GM23338 (cell line): ENCODE measurements around the gene GMEB2. TPM values are rescaled to one million over a fixed set of nuclear protein-coding genes. Genes with fewer than 3 reads are reported as not detected.

ENCODE experiments used
- ATAC-seq: fragments of 200-7000 bp; cut with Tn5 transposase; 3 replicates; pipeline ENCODE4 v1.9.1; 2020
- DNase-seq: peaks from one replicate; pipeline ENCODE4 v3.0.0-alpha.2; 2015; ENCODE audit warnings: low spot score
- H2AFZ ChIP-seq: fragments of 200-600 bp; sonication (generic); 2 replicates; pipeline ENCODE4 v1.8.0; 2016; ENCODE audit warnings: antibody characterized with exemption, mild to moderate bottlenecking, moderate library complexity
- H3F3A ChIP-seq: fragments of 200-600 bp; sonication (generic); replicated peaks from 2 replicates; pipeline ENCODE4 v1.8.0; 2017; ENCODE audit warnings: antibody characterized with exemption, mixed run types, low read depth
- H3K27ac ChIP-seq: fragments of 200-600 bp; sonication (generic); 2 replicates; pipeline ENCODE4 v1.6.1; 2016; ENCODE audit warnings: low read depth
- H3K27me3 ChIP-seq: fragments of 200-600 bp; sonication (generic); 2 replicates; pipeline ENCODE4 v1.8.0; 2016; ENCODE audit warnings: mild to moderate bottlenecking, mixed run types, moderate library complexity; ENCODE audit not compliant: insufficient read depth
- H3K36me3 ChIP-seq: fragments of 200-600 bp; sonication (generic); 2 replicates; pipeline ENCODE4 v1.8.0; 2016; ENCODE audit warnings: mild to moderate bottlenecking; ENCODE audit not compliant: insufficient read depth
- H3K4me1 ChIP-seq: fragments of 200-600 bp; sonication (generic); 2 replicates; pipeline ENCODE4 v1.8.0; 2016; ENCODE audit warnings: mild to moderate bottlenecking, moderate library complexity; ENCODE audit not compliant: insufficient read depth
- H3K4me2 ChIP-seq: fragments of 200-600 bp; sonication (generic); 2 replicates; pipeline ENCODE4 v1.7.1; 2017; ENCODE audit warnings: mixed run types
- H3K4me3 ChIP-seq: fragments of 200-600 bp; sonication (generic); 2 replicates; pipeline ENCODE4 v1.6.1; 2016; ENCODE audit warnings: mixed run types
- H3K79me2 ChIP-seq: fragments of 200-600 bp; sonication (generic); replicated peaks from 2 replicates; pipeline ENCODE4 v1.8.0; 2017; ENCODE audit warnings: mild to moderate bottlenecking; ENCODE audit not compliant: insufficient read depth
- H3K9me2 ChIP-seq: fragments of 200-600 bp; sonication (generic); 2 replicates; pipeline ENCODE4 v1.8.0; 2017; ENCODE audit not compliant: insufficient read depth
- H4K20me1 ChIP-seq: fragments of 200-600 bp; sonication (generic); replicated peaks from 2 replicates; pipeline ENCODE4 v1.8.0; 2017; ENCODE audit warnings: mild to moderate bottlenecking; ENCODE audit not compliant: insufficient read depth
- H3K27ac Mint-ChIP-seq: 2 replicates; pipeline ENCODE4 v1.8.0; 2020; ENCODE audit warnings: inconsistent platforms, mild to moderate bottlenecking, moderate library complexity, mixed read lengths
- H3K27me3 Mint-ChIP-seq: 3 replicates; pipeline ENCODE4 v1.8.0; 2022; ENCODE audit warnings: low read depth, mild to moderate bottlenecking, moderate library complexity, mixed read lengths, inconsistent platforms; ENCODE audit not compliant: insufficient read depth, poor library complexity
- H3K36me3 Mint-ChIP-seq: 3 replicates; pipeline ENCODE4 v1.8.0; 2021; ENCODE audit warnings: low read depth, mild to moderate bottlenecking, inconsistent platforms, moderate library complexity, mixed read lengths
- H3K4me1 Mint-ChIP-seq: 3 replicates; pipeline ENCODE4 v1.8.0; 2020; ENCODE audit warnings: mild to moderate bottlenecking, inconsistent platforms, mixed read lengths
- H3K4me3 Mint-ChIP-seq: 3 replicates; pipeline ENCODE4 v1.8.0; 2021; ENCODE audit warnings: moderate library complexity, mild to moderate bottlenecking, inconsistent platforms, mixed read lengths
- H3K9me3 Mint-ChIP-seq: 3 replicates; pipeline ENCODE4 v1.8.0; 2020; ENCODE audit warnings: moderate library complexity, mild to moderate bottlenecking, inconsistent platforms, mixed read lengths
- CREB1 ChIP-seq: fragments of 250-450 bp; sonication (Bioruptor Pico); IDR thresholded peaks from 2 replicates; pipeline ENCODE4 v1.5.0; 2020; ENCODE audit warnings: low read depth, mild to moderate bottlenecking, moderate library complexity
- EZH2 ChIP-seq: fragments of 200-600 bp; sonication (generic); IDR thresholded peaks from one replicate; pipeline ENCODE4 v1.8.0; 2017; ENCODE audit warnings: antibody characterized with exemption, mild to moderate bottlenecking, low read depth; ENCODE audit not compliant: unreplicated experiment
- EZH2phosphoT487 ChIP-seq: fragments of 200-600 bp; sonication (generic); IDR thresholded peaks from one replicate; pipeline ENCODE4 v1.8.1; 2018; ENCODE audit warnings: antibody characterized with exemption; ENCODE audit not compliant: unreplicated experiment
- JUNB ChIP-seq: IDR thresholded peaks from one replicate; pipeline ENCODE4 v1.6.1; 2016; ENCODE audit warnings: antibody characterized with exemption; ENCODE audit not compliant: unreplicated experiment
- NANOG ChIP-seq: IDR thresholded peaks from 2 replicates; pipeline ENCODE4 v1.6.1; 2016; ENCODE audit warnings: antibody characterized with exemption, borderline replicate concordance
- POLR2AphosphoS5 ChIP-seq: IDR thresholded peaks from 2 replicates; pipeline ENCODE4 v1.6.1; 2016; ENCODE audit warnings: antibody characterized with exemption, low read depth
- STAT1 ChIP-seq: IDR thresholded peaks from one replicate; pipeline ENCODE4 v1.6.1; 2016; ENCODE audit warnings: antibody characterized with exemption; ENCODE audit not compliant: unreplicated experiment
- ZNF114 ChIP-seq: fragments of 250-450 bp; sonication (Bioruptor Pico); IDR thresholded peaks from 2 replicates; pipeline ENCODE4 v1.5.0; 2020; ENCODE audit warnings: mild to moderate bottlenecking, moderate library complexity
- ZNF331 ChIP-seq: fragments of 250-450 bp; sonication (Bioruptor Pico); IDR thresholded peaks from 2 replicates; pipeline ENCODE4 v1.5.0; 2020; ENCODE audit warnings: low read depth, mild to moderate bottlenecking, moderate library complexity
- polyA plus RNA-seq: library from polyadenylated mRNA; unstranded; fragments of >200 nt; fragmentation: Nextera tagmentation; extraction: Ambion mirVana; gene quantifications from 2 replicates; pipeline ENCODE4 v1.2.1, GENCODE V29; 2016
- total RNA-seq: library from RNA; depleted of rRNA; stranded (reverse); fragments of >200 nt; shearing (Covaris generic); gene quantifications from 2 replicates; pipeline ENCODE4 v1.2.3, GENCODE V29; 2014
- TF ChIP-seq, protein P1 (sequence below): fragments of 250-450 bp; sonication (Bioruptor Pico); IDR thresholded peaks from 2 replicates; pipeline ENCODE4 v1.5.0; 2020; ENCODE audit warnings: mild to moderate bottlenecking, moderate library complexity
- TF ChIP-seq, protein P2 (sequence below), 2 experiments: fragments of 200-600 bp in 1 of 2; sonication (generic) in 1 of 2; conservative IDR thresholded peaks; 2 replicates each; pipeline versions ENCODE4 v1.5.1 to v1.6.1; 2016 to 2017; ENCODE audit warnings: antibody characterized with exemption in 2 of 2, low read depth in 2 of 2, mild to moderate bottlenecking in 2 of 2, moderate library complexity in 1 of 2
- TF ChIP-seq, protein P3 (sequence below): IDR thresholded peaks from one replicate; pipeline ENCODE4 v1.6.1; 2018; ENCODE audit warnings: antibody characterized with exemption; ENCODE audit not compliant: unreplicated experiment
- TF ChIP-seq, protein P4 (sequence below): IDR thresholded peaks from 2 replicates; pipeline ENCODE4 v1.6.1; 2016; ENCODE audit warnings: antibody characterized with exemption

The GMEB2 gene
- total and polyA plus RNA-seq, 2 experiments from 2014 or later: 4.4 to 20.6 TPM

DNA sequence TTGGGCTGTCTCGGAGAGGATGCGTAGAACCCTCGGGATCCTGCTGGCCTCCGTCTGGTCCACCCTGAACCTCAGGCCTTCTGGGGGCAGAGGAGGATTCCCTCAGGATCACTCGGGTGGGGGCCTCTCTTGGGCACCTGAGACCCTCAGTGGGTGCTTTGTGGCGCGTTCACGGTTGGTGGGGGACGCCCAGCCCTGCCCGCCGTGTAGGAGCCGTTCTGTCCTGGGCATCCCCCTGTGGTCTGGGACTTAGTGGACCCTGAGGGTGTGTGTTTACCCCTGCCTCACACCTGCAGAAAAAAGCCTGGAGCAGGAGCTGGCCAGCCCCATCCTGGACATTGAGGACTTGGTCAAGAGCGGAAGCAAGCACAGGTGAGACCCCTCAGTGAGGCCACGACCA is 38.8 kb upstream of the GMEB2 start:
- DNase-seq (no peak), ATAC-seq (no peak)
- Histone ChIP-seq H3F3A (no peaks in the 10 kb centered on the region), H3K27ac (no peak overlapping the region), H2AFZ (no peak overlapping the region), H3K79me2 (no peaks in the 10 kb centered on the region), H3K9me2 (no peaks in the 10 kb centered on the region), H3K36me3 (no peaks in the 10 kb centered on the region), H3K4me3 (no peak overlapping the region), H3K4me2 (no peak overlapping the region), H3K27me3 (no peaks in the 10 kb centered on the region), H4K20me1 (no peaks in the 10 kb centered on the region; the same call in 1 of the 2 replicates), H3K4me1 (no peaks in the 10 kb centered on the region)
- Mint-ChIP-seq H3K9me3 (no peaks in the 10 kb centered on the region), H3K4me1 (peaks cover 4% of the 10 kb centered on the region), H3K36me3 (peaks cover 54% of the 10 kb centered on the region), H3K4me3 (no peak overlapping the region), H3K27ac (no peak overlapping the region), H3K27me3 (peaks cover 11% of the 10 kb centered on the region)
- TF ChIP-seq POLR2AphosphoS5: no peak
- no peak for TF ChIP-seq NANOG
- TF ChIP-seq, protein P1, sequence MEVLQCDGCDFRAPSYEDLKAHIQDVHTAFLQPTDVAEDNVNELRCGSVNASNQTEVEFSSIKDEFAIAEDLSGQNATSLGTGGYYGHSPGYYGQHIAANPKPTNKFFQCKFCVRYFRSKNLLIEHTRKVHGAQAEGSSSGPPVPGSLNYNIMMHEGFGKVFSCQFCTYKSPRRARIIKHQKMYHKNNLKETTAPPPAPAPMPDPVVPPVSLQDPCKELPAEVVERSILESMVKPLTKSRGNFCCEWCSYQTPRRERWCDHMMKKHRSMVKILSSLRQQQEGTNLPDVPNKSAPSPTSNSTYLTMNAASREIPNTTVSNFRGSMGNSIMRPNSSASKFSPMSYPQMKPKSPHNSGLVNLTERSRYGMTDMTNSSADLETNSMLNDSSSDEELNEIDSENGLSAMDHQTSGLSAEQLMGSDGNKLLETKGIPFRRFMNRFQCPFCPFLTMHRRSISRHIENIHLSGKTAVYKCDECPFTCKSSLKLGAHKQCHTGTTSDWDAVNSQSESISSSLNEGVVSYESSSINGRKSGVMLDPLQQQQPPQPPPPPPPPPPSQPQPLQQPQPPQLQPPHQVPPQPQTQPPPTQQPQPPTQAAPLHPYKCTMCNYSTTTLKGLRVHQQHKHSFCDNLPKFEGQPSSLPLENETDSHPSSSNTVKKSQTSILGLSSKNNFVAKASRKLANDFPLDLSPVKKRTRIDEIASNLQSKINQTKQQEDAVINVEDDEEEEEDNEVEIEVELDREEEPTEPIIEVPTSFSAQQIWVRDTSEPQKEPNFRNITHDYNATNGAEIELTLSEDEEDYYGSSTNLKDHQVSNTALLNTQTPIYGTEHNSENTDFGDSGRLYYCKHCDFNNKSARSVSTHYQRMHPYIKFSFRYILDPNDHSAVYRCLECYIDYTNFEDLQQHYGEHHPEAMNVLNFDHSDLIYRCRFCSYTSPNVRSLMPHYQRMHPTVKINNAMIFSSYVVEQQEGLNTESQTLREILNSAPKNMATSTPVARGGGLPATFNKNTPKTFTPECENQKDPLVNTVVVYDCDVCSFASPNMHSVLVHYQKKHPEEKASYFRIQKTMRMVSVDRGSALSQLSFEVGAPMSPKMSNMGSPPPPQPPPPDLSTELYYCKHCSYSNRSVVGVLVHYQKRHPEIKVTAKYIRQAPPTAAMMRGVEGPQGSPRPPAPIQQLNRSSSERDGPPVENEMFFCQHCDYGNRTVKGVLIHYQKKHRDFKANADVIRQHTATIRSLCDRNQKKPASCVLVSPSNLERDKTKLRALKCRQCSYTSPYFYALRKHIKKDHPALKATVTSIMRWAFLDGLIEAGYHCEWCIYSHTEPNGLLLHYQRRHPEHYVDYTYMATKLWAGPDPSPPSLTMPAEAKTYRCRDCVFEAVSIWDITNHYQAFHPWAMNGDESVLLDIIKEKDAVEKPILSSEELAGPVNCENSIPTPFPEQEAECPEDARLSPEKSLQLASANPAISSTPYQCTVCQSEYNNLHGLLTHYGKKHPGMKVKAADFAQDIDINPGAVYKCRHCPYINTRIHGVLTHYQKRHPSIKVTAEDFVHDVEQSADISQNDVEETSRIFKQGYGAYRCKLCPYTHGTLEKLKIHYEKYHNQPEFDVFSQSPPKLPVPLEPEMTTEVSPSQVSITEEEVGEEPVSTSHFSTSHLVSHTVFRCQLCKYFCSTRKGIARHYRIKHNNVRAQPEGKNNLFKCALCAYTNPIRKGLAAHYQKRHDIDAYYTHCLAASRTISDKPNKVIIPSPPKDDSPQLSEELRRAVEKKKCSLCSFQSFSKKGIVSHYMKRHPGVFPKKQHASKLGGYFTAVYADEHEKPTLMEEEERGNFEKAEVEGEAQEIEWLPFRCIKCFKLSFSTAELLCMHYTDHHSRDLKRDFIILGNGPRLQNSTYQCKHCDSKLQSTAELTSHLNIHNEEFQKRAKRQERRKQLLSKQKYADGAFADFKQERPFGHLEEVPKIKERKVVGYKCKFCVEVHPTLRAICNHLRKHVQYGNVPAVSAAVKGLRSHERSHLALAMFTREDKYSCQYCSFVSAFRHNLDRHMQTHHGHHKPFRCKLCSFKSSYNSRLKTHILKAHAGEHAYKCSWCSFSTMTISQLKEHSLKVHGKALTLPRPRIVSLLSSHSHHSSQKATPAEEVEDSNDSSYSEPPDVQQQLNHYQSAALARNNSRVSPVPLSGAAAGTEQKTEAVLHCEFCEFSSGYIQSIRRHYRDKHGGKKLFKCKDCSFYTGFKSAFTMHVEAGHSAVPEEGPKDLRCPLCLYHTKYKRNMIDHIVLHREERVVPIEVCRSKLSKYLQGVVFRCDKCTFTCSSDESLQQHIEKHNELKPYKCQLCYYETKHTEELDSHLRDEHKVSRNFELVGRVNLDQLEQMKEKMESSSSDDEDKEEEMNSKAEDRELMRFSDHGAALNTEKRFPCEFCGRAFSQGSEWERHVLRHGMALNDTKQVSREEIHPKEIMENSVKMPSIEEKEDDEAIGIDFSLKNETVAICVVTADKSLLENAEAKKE (CRISPR knock-in tag): no peak
- TF ChIP-seq, protein P2, sequence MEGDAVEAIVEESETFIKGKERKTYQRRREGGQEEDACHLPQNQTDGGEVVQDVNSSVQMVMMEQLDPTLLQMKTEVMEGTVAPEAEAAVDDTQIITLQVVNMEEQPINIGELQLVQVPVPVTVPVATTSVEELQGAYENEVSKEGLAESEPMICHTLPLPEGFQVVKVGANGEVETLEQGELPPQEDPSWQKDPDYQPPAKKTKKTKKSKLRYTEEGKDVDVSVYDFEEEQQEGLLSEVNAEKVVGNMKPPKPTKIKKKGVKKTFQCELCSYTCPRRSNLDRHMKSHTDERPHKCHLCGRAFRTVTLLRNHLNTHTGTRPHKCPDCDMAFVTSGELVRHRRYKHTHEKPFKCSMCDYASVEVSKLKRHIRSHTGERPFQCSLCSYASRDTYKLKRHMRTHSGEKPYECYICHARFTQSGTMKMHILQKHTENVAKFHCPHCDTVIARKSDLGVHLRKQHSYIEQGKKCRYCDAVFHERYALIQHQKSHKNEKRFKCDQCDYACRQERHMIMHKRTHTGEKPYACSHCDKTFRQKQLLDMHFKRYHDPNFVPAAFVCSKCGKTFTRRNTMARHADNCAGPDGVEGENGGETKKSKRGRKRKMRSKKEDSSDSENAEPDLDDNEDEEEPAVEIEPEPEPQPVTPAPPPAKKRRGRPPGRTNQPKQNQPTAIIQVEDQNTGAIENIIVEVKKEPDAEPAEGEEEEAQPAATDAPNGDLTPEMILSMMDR (conservative IDR thresholded peaks at IDR 0.05; ENCODE audit: low read depth in 2 of 2): no peak
- TF ChIP-seq, protein P3, sequence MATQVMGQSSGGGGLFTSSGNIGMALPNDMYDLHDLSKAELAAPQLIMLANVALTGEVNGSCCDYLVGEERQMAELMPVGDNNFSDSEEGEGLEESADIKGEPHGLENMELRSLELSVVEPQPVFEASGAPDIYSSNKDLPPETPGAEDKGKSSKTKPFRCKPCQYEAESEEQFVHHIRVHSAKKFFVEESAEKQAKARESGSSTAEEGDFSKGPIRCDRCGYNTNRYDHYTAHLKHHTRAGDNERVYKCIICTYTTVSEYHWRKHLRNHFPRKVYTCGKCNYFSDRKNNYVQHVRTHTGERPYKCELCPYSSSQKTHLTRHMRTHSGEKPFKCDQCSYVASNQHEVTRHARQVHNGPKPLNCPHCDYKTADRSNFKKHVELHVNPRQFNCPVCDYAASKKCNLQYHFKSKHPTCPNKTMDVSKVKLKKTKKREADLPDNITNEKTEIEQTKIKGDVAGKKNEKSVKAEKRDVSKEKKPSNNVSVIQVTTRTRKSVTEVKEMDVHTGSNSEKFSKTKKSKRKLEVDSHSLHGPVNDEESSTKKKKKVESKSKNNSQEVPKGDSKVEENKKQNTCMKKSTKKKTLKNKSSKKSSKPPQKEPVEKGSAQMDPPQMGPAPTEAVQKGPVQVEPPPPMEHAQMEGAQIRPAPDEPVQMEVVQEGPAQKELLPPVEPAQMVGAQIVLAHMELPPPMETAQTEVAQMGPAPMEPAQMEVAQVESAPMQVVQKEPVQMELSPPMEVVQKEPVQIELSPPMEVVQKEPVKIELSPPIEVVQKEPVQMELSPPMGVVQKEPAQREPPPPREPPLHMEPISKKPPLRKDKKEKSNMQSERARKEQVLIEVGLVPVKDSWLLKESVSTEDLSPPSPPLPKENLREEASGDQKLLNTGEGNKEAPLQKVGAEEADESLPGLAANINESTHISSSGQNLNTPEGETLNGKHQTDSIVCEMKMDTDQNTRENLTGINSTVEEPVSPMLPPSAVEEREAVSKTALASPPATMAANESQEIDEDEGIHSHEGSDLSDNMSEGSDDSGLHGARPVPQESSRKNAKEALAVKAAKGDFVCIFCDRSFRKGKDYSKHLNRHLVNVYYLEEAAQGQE: no peak
- TF ChIP-seq EZH2: no peak
- no peak for TF ChIP-seq EZH2phosphoT487
- TF ChIP-seq, protein P4, sequence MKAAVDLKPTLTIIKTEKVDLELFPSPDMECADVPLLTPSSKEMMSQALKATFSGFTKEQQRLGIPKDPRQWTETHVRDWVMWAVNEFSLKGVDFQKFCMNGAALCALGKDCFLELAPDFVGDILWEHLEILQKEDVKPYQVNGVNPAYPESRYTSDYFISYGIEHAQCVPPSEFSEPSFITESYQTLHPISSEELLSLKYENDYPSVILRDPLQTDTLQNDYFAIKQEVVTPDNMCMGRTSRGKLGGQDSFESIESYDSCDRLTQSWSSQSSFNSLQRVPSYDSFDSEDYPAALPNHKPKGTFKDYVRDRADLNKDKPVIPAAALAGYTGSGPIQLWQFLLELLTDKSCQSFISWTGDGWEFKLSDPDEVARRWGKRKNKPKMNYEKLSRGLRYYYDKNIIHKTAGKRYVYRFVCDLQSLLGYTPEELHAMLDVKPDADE: no peak
- TF ChIP-seq ZNF114 (CRISPR knock-in tag): no peak
- no peak for TF ChIP-seq STAT1
- TF ChIP-seq ZNF331 (CRISPR knock-in tag): no peak
- no peak for TF ChIP-seq JUNB
- no peak for TF ChIP-seq CREB1 (CRISPR knock-in tag)
